Keratinocyte (primary cell): ENCODE results near the gene SLC22A3.

Source experiments
- CTCF ChIP-seq, 3 experiments: IDR thresholded peaks in 1 of 3; conservative IDR thresholded peaks in 1 of 3; optimal IDR thresholded peaks in 1 of 3; 2 replicates in 2 of 3; 3 replicates in 1 of 3; pipeline versions ENCODE3 to v1.5.1; 2011; ENCODE audit warnings: low read length in 3 of 3, mild to moderate bottlenecking in 3 of 3, moderate library complexity in 2 of 3, control low read depth in 1 of 3, inconsistent platforms in 1 of 3; ENCODE audit not compliant: insufficient read depth in 2 of 3; ENCODE audit errors: extremely low read depth in 1 of 3
- EZH2 ChIP-seq: IDR thresholded peaks from one replicate; pipeline ENCODE4 v1.6.1; 2012; ENCODE audit warnings: inconsistent platforms, mild to moderate bottlenecking, low read length, moderate library complexity

DNA sequence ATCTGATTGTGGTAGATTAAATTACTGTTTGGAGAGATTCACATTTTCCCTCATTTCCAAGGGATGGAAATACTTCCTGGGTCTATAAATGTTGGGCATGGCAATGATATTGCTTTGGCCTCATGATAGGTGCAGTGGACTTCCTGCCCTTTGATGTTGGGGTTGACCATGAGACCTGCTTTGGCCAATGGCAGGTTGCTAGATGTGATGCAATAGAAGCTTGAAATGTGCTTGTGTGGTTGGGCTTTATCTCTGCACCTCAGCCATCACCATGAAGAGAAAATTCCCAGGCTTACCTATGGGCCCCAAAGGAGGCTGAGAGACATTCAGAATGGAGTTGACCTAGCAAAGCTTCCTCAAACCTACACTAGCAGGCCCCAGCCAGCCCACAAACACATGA, 69.4 kb downstream of the SLC22A3 start:
- TF ChIP-seq CTCF (optimal IDR thresholded peaks at IDR 0.05 in 1 of 3, IDR thresholded peaks at IDR 0.05 in 1 of 3, conservative IDR thresholded peaks at IDR 0.05 in 1 of 3; ENCODE audit: extremely low read depth in 1 of 3, insufficient read depth in 2 of 3, low read length in 3 of 3) (no peak), EZH2 (no peak)
